SKM-1 (cell line): ENCODE measurements around the gene PPP2R5C.
A peak's percentile ranks its signal among the peaks of the same experiment; 100 is the strongest.
"Not testable (repeated sequence)": the region's sequence is repeated elsewhere in the genome, so short reads cannot be mapped to it uniquely, and the experiment has no call there.

Source experiments
- DNase-seq: peaks from one replicate; lab custom pipeline; 2025; ENCODE audit not compliant: unreplicated experiment; lab: John Stamatoyannopoulos, UW

The PPP2R5C gene

GRCh38 chr14:101761032-101761880 is at the start of gene PPP2R5C:
Gene PPP2R5C (plus strand): TSS chr14:101761709. CDS start chr14:101761894, 185 bp downstream.
- peak; percentile 41 for DNase-seq

- not testable (repeated sequence) for DNase-seq
Measured at GRCh38 chr14:101711857-101712233, 49.7 kb upstream of the PPP2R5C start.

GRCh38 chr14:101712341-101712740 is 49.2 kb upstream of the PPP2R5C start:
- DNase-seq = not testable (repeated sequence)

GRCh38 chr14:101713091-101713490 is 48.4 kb upstream of the PPP2R5C start:
- DNase-seq = not testable (repeated sequence)

GRCh38 chr14:101713621-101714349 is 47.7 kb upstream of the PPP2R5C start:
- DNase-seq = no peak

GRCh38 chr14:101714394-101714793 is 47.1 kb upstream of the PPP2R5C start:
- DNase-seq = no peak

- no peak for DNase-seq
Measured at GRCh38 chr14:101715210-101716076, 46.1 kb upstream of the PPP2R5C start.

GRCh38 chr14:101716077-101716950 is 45.2 kb upstream of the PPP2R5C start:
- no peak for DNase-seq

- DNase-seq = no peak
Measured at GRCh38 chr14:101716956-101717662, 44.4 kb upstream of the PPP2R5C start.

- no peak for DNase-seq
Measured at GRCh38 chr14:101717663-101718490, 43.6 kb upstream of the PPP2R5C start.

- DNase-seq = no peak
Measured at GRCh38 chr14:101719045-101719645, 42.4 kb upstream of the PPP2R5C start.

GRCh38 chr14:101719708-101720107 is 41.8 kb upstream of the PPP2R5C start:
- DNase-seq = no peak

- no peak for DNase-seq
Measured at GRCh38 chr14:101721111-101721510, 40.4 kb upstream of the PPP2R5C start.

- DNase-seq = no peak
Measured at GRCh38 chr14:101721951-101722661, 39.4 kb upstream of the PPP2R5C start.

- DNase-seq = no peak
Measured at GRCh38 chr14:101723061-101723595, 38.4 kb upstream of the PPP2R5C start.

GRCh38 chr14:101725652-101726051 is 35.9 kb upstream of the PPP2R5C start:
- DNase-seq = not testable (repeated sequence)

- no peak for DNase-seq
Measured at GRCh38 chr14:101726295-101726953, 35.1 kb upstream of the PPP2R5C start.
